ENCODE data around the gene GBA3. TPM values are rescaled to one million over a fixed set of nuclear protein-coding genes. Genes with fewer than 3 reads are reported as not detected.

Gene GBA3
- total RNA-seq, result not detected

GRCh38 chr4:22692736-22693135 lies at the start of gene GBA3:
GBA3 (plus strand) TSS chr4:22692937.
- no peak for DNase-seq

- DNase-seq, result no peak
Observed at GRCh38 chr4:22643952-22644351, 48.8 kb upstream of the GBA3 start.

- no peak for DNase-seq
Observed at GRCh38 chr4:22645481-22646182, 47.1 kb upstream of the GBA3 start.

DNA sequence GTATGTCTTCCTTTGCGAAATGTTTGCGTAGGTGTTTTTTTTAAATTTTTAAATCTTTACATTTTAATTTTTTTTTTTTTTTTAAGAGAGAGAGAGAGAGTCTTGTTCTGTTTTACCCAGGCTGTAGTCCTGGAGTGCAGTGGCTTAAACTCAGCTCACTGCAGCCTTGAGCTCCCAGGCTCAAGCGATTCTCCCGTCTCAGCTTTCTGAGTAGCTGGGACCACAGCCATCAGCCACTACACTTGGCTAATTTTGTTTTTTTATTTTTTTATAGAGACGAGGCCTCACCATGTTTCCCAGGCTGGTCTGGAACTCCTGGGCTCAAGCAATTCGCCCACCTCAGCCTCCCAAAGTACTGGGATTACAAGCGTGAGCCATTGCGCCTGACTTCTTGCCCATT lies 43.7 kb upstream of the GBA3 start:
- DNase-seq, result peak; percentile 27

GRCh38 chr4:22650771-22651170 lies 42.0 kb upstream of the GBA3 start:
- DNase-seq, result no peak

GRCh38 chr4:22653752-22654151 lies 39.0 kb upstream of the GBA3 start:
- DNase-seq, result no peak

GRCh38 chr4:22661443-22661842 lies 31.3 kb upstream of the GBA3 start:
- no peak for DNase-seq

DNA sequence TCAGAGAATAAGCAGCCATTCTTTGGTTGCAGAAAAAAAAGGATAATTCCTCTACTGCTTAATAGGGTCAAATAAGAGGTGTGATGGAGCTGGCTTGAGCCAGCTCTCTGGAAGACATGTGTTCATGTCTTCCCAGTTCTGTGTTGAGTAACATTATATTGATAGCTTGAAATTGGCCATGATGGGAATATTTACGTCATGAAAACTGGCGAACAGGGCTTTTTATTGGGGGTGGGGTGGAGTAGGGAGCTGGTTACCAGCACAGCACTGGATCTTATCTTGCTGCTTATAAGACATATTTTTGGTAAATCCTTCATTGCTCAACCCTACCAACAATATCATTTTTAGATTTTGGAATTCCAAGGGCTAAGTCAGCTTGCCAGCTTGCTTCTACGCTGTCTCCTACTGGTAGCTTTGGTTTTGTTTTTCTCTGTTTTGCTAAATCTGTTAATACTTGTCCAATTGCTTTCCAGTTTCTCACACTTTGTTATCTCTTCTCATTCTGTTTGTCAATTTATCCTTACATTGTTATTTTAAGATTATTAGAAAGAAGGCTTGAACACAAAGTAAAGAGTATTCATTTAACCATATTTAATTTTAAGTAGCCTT lies 25.3 kb upstream of the GBA3 start:
- DNase-seq, result no peak

DNA sequence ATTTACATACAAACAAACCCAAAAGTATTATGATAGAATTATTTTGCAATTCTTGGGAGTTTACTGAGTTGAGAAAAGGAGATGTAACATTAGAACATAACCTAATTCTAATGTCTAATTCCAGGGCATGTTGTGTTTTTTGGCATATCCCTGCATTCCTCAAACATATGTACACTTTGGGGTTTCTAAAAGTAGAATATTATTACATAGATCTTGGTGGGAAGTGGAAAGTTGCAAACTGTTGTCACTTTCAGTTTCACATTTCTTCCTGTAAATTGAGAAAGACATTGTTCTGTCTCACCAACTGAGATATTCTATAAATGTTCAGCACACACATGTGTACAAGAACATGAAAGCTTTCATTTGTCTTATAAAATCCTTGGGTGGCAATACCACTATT lies 24.4 kb upstream of the GBA3 start:
- peak; percentile 25 for DNase-seq

- DNase-seq, result no peak
Observed at GRCh38 chr4:22668702-22669101, 24.0 kb upstream of the GBA3 start.

GRCh38 chr4:22670956-22671355 lies 21.8 kb upstream of the GBA3 start:
- DNase-seq, result no peak

DNA sequence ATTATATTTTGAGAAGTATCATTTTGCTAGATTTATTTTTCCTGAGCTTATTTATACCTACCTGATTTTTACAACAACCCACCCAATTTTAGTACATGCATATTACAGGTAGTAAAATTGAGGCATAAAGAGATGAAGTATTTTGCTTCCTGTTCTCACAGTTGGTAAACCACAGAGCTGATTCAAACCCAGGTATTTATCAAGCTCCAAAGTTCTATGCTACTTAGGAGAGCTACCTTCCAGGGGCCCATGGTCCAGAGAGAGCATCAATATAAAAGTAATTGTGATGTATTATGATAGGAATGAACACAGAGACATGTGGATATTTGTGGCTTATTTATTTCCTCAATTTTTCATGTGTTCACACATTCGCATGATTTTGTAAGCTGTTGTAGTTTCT lies 20.2 kb upstream of the GBA3 start:
- no peak for DNase-seq

DNA sequence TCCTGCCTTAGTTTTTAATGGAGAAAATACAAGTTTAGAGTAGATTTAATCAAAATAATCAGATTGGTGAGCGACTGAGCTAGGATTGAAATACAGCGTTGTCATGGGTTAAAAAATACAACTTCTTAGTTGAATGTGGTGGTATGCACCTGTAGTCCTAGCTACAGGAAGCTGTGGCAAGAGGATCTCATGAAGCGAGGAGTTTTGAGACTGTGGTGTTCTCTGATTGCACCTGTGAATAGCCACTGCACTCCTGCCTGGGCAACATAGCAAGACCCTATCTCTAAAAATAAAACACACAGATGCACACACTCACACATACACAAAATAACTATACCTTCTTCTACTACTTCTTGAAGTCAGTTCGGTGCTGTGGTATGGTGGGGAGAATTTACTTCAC lies 19.8 kb upstream of the GBA3 start:
- DNase-seq, result no peak

- DNase-seq, result no peak
Observed at GRCh38 chr4:22674700-22675099, 18.0 kb upstream of the GBA3 start.

- no peak for DNase-seq
Observed at GRCh38 chr4:22676063-22676462, 16.7 kb upstream of the GBA3 start.

DNA sequence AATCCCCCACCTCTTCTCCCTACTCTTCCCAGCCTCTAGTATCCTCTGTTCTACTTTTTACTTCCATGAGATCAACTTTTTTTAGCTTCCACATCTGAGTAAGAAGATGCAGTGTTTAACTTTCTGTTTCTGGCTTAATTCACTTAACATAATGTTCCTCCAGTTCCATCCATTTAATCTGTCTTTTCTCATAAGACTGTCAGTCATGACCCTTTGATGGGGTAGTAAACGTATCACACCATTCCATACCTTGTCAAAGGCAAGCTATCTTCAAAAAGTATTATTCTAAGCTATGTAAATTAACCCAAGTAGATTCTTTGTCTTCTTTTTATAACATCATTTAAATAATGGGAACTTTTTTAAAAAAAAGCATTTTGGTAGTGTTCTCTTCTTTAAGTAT lies 15.0 kb upstream of the GBA3 start:
- DNase-seq, result no peak

- DNase-seq, result peak; percentile 64
Observed at GRCh38 chr4:22678940-22679854, 13.5 kb upstream of the GBA3 start.

- peak; percentile 58 for DNase-seq
Observed at GRCh38 chr4:22680065-22680642, 12.6 kb upstream of the GBA3 start.

GRCh38 chr4:22683726-22684125 lies 9.0 kb upstream of the GBA3 start:
- DNase-seq, result no peak

- DNase-seq, result peak; percentile 89
Observed at GRCh38 chr4:22686141-22686540, 6.6 kb upstream of the GBA3 start.

GRCh38 chr4:22688236-22688635 lies 4.5 kb upstream of the GBA3 start:
- DNase-seq, result no peak

- DNase-seq, result no peak
Observed at GRCh38 chr4:22689428-22689827, 3.3 kb upstream of the GBA3 start.

GRCh38 chr4:22695029-22695428 lies 2.3 kb downstream of the GBA3 start:
- no peak for DNase-seq
